K562 (cell line): Measurements from ENCODE around the gene RABGAP1L. TPM values are rescaled to one million over a fixed set of nuclear protein-coding genes. Genes with fewer than 3 reads are reported as not detected.

ENCODE experiments used
- ARNT ChIP-seq, 2 experiments: fragments of 450-650 bp; IDR thresholded peaks; 2 replicates each; pipeline ENCODE4 v1.6.1; 2016; ENCODE audit warnings: mild to moderate bottlenecking in 1 of 2
- ATF1 ChIP-seq, 2 experiments: fragments of 450-650 bp in 1 of 2; IDR thresholded peaks; 2 replicates each; pipeline ENCODE4 v1.6.1; 2016; ENCODE audit warnings: missing compliant biosample characterization in 1 of 2, missing genetic modification characterization in 1 of 2
- BCOR ChIP-seq: fragments of 450-650 bp; IDR thresholded peaks from 2 replicates; pipeline ENCODE4 v1.6.1; 2016
- CREM ChIP-seq: IDR thresholded peaks from 2 replicates; pipeline ENCODE4 v1.6.1; 2014; ENCODE audit warnings: antibody characterized with exemption, low read depth
- CTBP1 ChIP-seq: fragments of 450-650 bp; IDR thresholded peaks from 2 replicates; pipeline ENCODE4 v1.6.1; 2016; ENCODE audit warnings: borderline replicate concordance
- EHMT2 ChIP-seq: fragments of 450-650 bp; IDR thresholded peaks from 2 replicates; pipeline ENCODE4 v1.6.1; 2018; ENCODE audit warnings: antibody characterized with exemption
- EP300 ChIP-seq: IDR thresholded peaks from 2 replicates; pipeline ENCODE4 v1.6.1; 2012; ENCODE audit warnings: low read length, improper control_type of control experiment
- EP400 ChIP-seq: fragments of 450-650 bp; IDR thresholded peaks from 2 replicates; pipeline ENCODE4 v1.6.1; 2017; ENCODE audit warnings: antibody characterized with exemption, mild to moderate bottlenecking, moderate library complexity
- ETV1 ChIP-seq: fragments of 450-650 bp; conservative IDR thresholded peaks from 2 replicates; pipeline ENCODE4 v1.6.1; 2016; ENCODE audit warnings: missing genetic modification characterization, control low read depth, low read depth, missing compliant biosample characterization
- GATAD2A ChIP-seq: fragments of 450-650 bp; IDR thresholded peaks from 2 replicates; pipeline ENCODE4 v1.6.1; 2017
- HDAC2 ChIP-seq: fragments of 450-650 bp; IDR thresholded peaks from 2 replicates; pipeline ENCODE4 v1.6.1; 2016; ENCODE audit warnings: mild to moderate bottlenecking
- HNRNPK ChIP-seq: fragments of 200-400 bp; formaldehyde crosslinking; IDR thresholded peaks from one replicate; pipeline ENCODE4 v1.6.1; 2018; ENCODE audit warnings: mild to moderate bottlenecking, low read depth, low read length; ENCODE audit not compliant: poor library complexity, severe bottlenecking
- MAZ ChIP-seq, 2 experiments: fragments of 450-650 bp in 1 of 2; sonication (generic) in 1 of 2; formaldehyde crosslinking; IDR thresholded peaks in 1 of 2; conservative IDR thresholded peaks in 1 of 2; 2 replicates each; pipeline versions ENCODE4 v1.4.0 to v1.5.0; 2020; ENCODE audit warnings: mild to moderate bottlenecking in 1 of 2, missing genetic modification reagents in 1 of 2
- MTA1 ChIP-seq: fragments of 450-650 bp; IDR thresholded peaks from 2 replicates; pipeline ENCODE4 v1.6.1; 2017; ENCODE audit warnings: borderline replicate concordance
- MTA3 ChIP-seq: fragments of 450-650 bp; formaldehyde crosslinking; IDR thresholded peaks from 2 replicates; pipeline ENCODE4 v1.6.1; 2017; ENCODE audit warnings: mild to moderate bottlenecking, borderline replicate concordance
- NR2C1 ChIP-seq, 2 experiments: fragments of 450-650 bp; IDR thresholded peaks; 2 replicates each; pipeline ENCODE4 v1.6.1; 2017; ENCODE audit warnings: mild to moderate bottlenecking in 2 of 2, antibody characterized with exemption in 1 of 2, inconsistent platforms in 1 of 2, missing compliant biosample characterization in 1 of 2, missing genetic modification characterization in 1 of 2
- POLR3A ChIP-seq: IDR thresholded peaks from 2 replicates; pipeline ENCODE4 v1.6.1; 2011; ENCODE audit warnings: borderline replicate concordance, mild to moderate bottlenecking, moderate library complexity; ENCODE audit not compliant: insufficient read length, insufficient read depth; ENCODE audit errors: extremely low read depth
- PTRF ChIP-seq: fragments of 450-650 bp; IDR thresholded peaks from 2 replicates; pipeline ENCODE4 v1.6.1; 2016; ENCODE audit warnings: mild to moderate bottlenecking, missing genetic modification characterization, missing compliant biosample characterization
- SPI1 ChIP-seq: IDR thresholded peaks from 2 replicates; pipeline ENCODE4 v1.6.1; 2011; ENCODE audit warnings: low read depth, low read length, control low read depth, borderline replicate concordance
- TBP ChIP-seq: optimal IDR thresholded peaks from 2 replicates; pipeline ENCODE3; 2011; ENCODE audit warnings: low read depth, low read length, improper control_type of control experiment
- YY1 ChIP-seq, 3 experiments: IDR thresholded peaks; 2 replicates each; pipeline ENCODE4 v1.6.1; 2011; ENCODE audit warnings: low read length in 2 of 3, mild to moderate bottlenecking in 2 of 3, moderate library complexity in 2 of 3, borderline replicate concordance in 1 of 3, control low read depth in 1 of 3, low read depth in 1 of 3; ENCODE audit not compliant: insufficient read depth in 3 of 3, insufficient replicate concordance in 2 of 3, control insufficient read depth in 1 of 3, insufficient read length in 1 of 3; ENCODE audit errors: extremely low read depth in 1 of 3
- ZFX ChIP-seq: sonication (generic); formaldehyde crosslinking; IDR thresholded peaks from 2 replicates; pipeline ENCODE4 v1.8.0; 2022; ENCODE audit warnings: mild to moderate bottlenecking, missing genetic modification reagents, moderate library complexity
- ZKSCAN1 ChIP-seq: fragments of 150-350 bp; IDR thresholded peaks from 2 replicates; pipeline ENCODE4 v1.6.1; 2016; ENCODE audit warnings: low read depth, low read length
- ZNF175 ChIP-seq: fragments of 200-800 bp; sonication (Bioruptor generic); IDR thresholded peaks from 2 replicates; pipeline ENCODE4 v1.6.1; 2016; ENCODE audit warnings: low read depth, mild to moderate bottlenecking, missing genetic modification characterization, missing compliant biosample characterization
- ZNF354B ChIP-seq: fragments of 250-450 bp; sonication (Bioruptor Pico); IDR thresholded peaks from 2 replicates; pipeline ENCODE4 v1.4.0; 2020
- ZNF384 ChIP-seq: IDR thresholded peaks from 2 replicates; pipeline ENCODE4 v1.6.1; 2012; ENCODE audit warnings: low read depth, low read length, improper control_type of control experiment
- ZSCAN29 ChIP-seq: fragments of 450-650 bp; IDR thresholded peaks from 2 replicates; pipeline ENCODE4 v1.6.1; 2017
- polyA plus RNA-seq, 8 experiments: library from polyadenylated mRNA; depleted of rRNA in 4 of 8; stranded (reverse) in 5 of 8; unstranded in 3 of 8; fragments of >200 nt; fragmentation: Nextera tagmentation in 2 of 8; fragmentation: Illumina TruSeq in 1 of 8; extraction: Ambion mirVana in 2 of 8; extraction: Trizol in 1 of 8; gene quantifications; 2 replicates each; pipeline versions ENCODE4 v1.2.1 to v1.2.3, GENCODE V29; 2011 to 2014; ENCODE audit warnings: inconsistent platforms in 1 of 8, missing spikeins in 1 of 8
- total RNA-seq, 7 experiments: library from RNA; depleted of rRNA in 6 of 7; stranded (reverse); fragments of >200 nt in 6 of 7; fragmentation: Illumina TruSeq in 2 of 7; extraction: Trizol in 2 of 7; gene quantifications; 2 replicates each; pipeline versions ENCODE4 v1.2.1 to v1.2.3, GENCODE V29; 2011 to 2021; ENCODE audit warnings: low replicate concordance in 1 of 7
- TF ChIP-seq, protein P1 (sequence below): sonication (generic); formaldehyde crosslinking; IDR thresholded peaks from 2 replicates; pipeline ENCODE4 v1.8.0; 2022; ENCODE audit warnings: mild to moderate bottlenecking, missing genetic modification reagents
- TF ChIP-seq, protein P2 (sequence below): fragments of 450-650 bp; formaldehyde crosslinking; conservative IDR thresholded peaks from 2 replicates; pipeline ENCODE4 v1.4.0; 2022; ENCODE audit warnings: mild to moderate bottlenecking, missing genetic modification characterization

Gene RABGAP1L
- total and polyA plus RNA-seq, 9 of the 15 experiments (the other 6 are each of a cell fraction or from before 2014, with no cell fraction given) = 16.5 to 44.9 (median 26.7) TPM

DNA sequence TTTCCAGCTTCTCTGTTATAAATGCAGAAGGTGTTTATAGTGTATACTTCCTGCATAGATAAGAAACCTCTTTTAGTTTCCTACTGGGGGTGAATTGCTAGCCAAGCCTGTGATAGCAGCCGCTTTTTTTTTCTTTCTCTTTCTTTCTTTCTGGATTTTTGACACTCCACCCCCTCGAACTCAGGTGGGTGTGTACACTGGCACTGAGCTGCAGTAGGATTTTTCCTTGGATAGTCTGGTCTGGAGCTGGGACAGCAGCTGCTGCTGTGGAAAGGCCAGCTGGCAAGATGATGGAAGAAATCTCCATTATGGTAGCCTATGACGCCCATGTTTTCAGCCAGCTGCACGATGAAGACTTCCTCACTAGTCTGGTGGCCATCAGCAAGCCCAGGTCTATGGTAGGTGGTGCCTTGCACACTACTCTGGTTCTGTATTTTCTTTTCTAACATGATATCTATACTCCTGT, 717.9 kb downstream of the RABGAP1L start (continued):
- TF ChIP-seq MAZ (CRISPR knock-in tag; conservative IDR thresholded peaks at IDR 0.05 in 1 of 2, IDR thresholded peaks at IDR 0.05 in 1 of 2) (peak in 1 of 2 experiments; percentile 48; a peak in 1 of 4 replicates), YY1 (IDR thresholded peaks at IDR 0.05; ENCODE audit: borderline replicate concordance in 1 of 3, control insufficient read depth in 1 of 3, extremely low read depth in 1 of 3, insufficient read depth in 3 of 3, insufficient read length in 1 of 3, insufficient replicate concordance in 2 of 3, low read depth in 1 of 3, low read length in 2 of 3) (peak; percentile 35 to 92 (median 71)), ETV1 (tag) (peak; percentile 50; the same call in 1 of the 2 replicates), ZNF384 (peak; percentile 77), CTBP1 (peak; percentile 49; the same call in 1 of the 2 replicates), CREM (peak; percentile 65), ATF1 (CRISPR knock-in tag; IDR thresholded peaks at IDR 0.05) (no peak), ATF1 (tag; IDR thresholded peaks at IDR 0.05) (peak; percentile 66), PTRF (tag) (0 out of 2 replicates have a peak, but pooled peaks have one; percentile 12), BCOR (no peak), ZKSCAN1 (0 out of 2 replicates have a peak, but pooled peaks have one; percentile 30), HNRNPK (no peak), EHMT2 (peak; percentile 84; the same call in 1 of the 2 replicates), ZNF354B (CRISPR knock-in tag) (0 out of 2 replicates have a peak, but pooled peaks have one; percentile 4), SPI1 (peak; percentile 80), POLR3A (no peak), MTA1 (peak; percentile 42; the same call in 1 of the 2 replicates), NR2C1 (IDR thresholded peaks at IDR 0.05) (no peak), NR2C1 (tag; IDR thresholded peaks at IDR 0.05) (no peak), ZSCAN29 (no peak), ZFX (CRISPR knock-in tag) (no peak; the same call in 1 of the 2 replicates), EP300 (peak; percentile 27; the same call in 1 of the 2 replicates), HDAC2 (peak; percentile 54; the same call in 1 of the 2 replicates), ZNF175 (CRISPR knock-in tag) (peak; percentile 49; the same call in 1 of the 2 replicates), GATAD2A (0 out of 2 replicates have a peak, but pooled peaks have one; percentile 29), TBP (peak; percentile 55), MTA3 (peak; percentile 55; the same call in 1 of the 2 replicates), ARNT (IDR thresholded peaks at IDR 0.05) (0 out of 4 replicates have a peak, but pooled peaks of 1 of the 2 experiments have one; percentile 62), EP400 (peak; percentile 71)
- TF ChIP-seq, protein P1, sequence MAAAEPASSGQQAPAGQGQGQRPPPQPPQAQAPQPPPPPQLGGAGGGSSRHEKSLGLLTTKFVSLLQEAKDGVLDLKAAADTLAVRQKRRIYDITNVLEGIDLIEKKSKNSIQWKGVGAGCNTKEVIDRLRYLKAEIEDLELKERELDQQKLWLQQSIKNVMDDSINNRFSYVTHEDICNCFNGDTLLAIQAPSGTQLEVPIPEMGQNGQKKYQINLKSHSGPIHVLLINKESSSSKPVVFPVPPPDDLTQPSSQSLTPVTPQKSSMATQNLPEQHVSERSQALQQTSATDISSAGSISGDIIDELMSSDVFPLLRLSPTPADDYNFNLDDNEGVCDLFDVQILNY = no peak
- TF ChIP-seq, protein P2, sequence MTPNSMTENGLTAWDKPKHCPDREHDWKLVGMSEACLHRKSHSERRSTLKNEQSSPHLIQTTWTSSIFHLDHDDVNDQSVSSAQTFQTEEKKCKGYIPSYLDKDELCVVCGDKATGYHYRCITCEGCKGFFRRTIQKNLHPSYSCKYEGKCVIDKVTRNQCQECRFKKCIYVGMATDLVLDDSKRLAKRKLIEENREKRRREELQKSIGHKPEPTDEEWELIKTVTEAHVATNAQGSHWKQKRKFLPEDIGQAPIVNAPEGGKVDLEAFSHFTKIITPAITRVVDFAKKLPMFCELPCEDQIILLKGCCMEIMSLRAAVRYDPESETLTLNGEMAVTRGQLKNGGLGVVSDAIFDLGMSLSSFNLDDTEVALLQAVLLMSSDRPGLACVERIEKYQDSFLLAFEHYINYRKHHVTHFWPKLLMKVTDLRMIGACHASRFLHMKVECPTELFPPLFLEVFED (CRISPR knock-in tag) = 0 out of 2 replicates have a peak, but pooled peaks have one; percentile 57
